IPS-18c (cell line): ENCODE data around the gene SPIRE2.
"Not testable (repeated sequence)": the region's sequence is repeated elsewhere in the genome, so short reads cannot be mapped to it uniquely, and the experiment has no call there.

Experiments used
- H3K4me3 ChIP-seq: 2 replicates; pipeline ENCODE4 v1.7.0; 2013; ENCODE audit warnings: low read depth, mild to moderate bottlenecking, low read length, moderate library complexity; ENCODE audit not compliant: insufficient read depth
- H3K9me3 ChIP-seq: one replicate; pipeline ENCODE4 v1.6.1; 2013; ENCODE audit warnings: mild to moderate bottlenecking, low read length, moderate library complexity; ENCODE audit not compliant: control insufficient read depth, insufficient read depth

The SPIRE2 gene

GRCh38 chr16:89827383-89828198 is 684 bp upstream of the SPIRE2 start:
- peak overlapping the region; percentile 77 for H3K4me3 ChIP-seq

GRCh38 chr16:89828870-89829629 is 775 bp downstream of the SPIRE2 start:
- Histone ChIP-seq H3K9me3 (no peaks in the 10 kb centered on the region), H3K4me3 (peak overlapping the region; percentile 50; the same call in 1 of the 2 replicates)

More at GRCh38 chr16:89827383-89828198, 684 bp upstream of the SPIRE2 start:
- no peaks in the 10 kb centered on the region for H3K9me3 ChIP-seq

GRCh38 chr16:89829630-89830437 is 1.6 kb downstream of the SPIRE2 start:
- no peaks in the 10 kb centered on the region for H3K9me3 ChIP-seq
- no peak overlapping the region for H3K4me3 ChIP-seq

GRCh38 chr16:89831810-89832328 is 3.6 kb downstream of the SPIRE2 start:
- Histone ChIP-seq H3K9me3 (no peaks in the 10 kb centered on the region), H3K4me3 (no peak overlapping the region)

- H3K9me3 ChIP-seq, H3K4me3 ChIP-seq: not testable (repeated sequence)
Observed at GRCh38 chr16:89833664-89834363, 5.5 kb downstream of the SPIRE2 start.

- H3K4me3 ChIP-seq, H3K9me3 ChIP-seq: not testable (repeated sequence)
Observed at GRCh38 chr16:89834813-89835363, 6.6 kb downstream of the SPIRE2 start.

GRCh38 chr16:89836484-89836883 is 8.2 kb downstream of the SPIRE2 start:
- not testable (repeated sequence) for H3K9me3 ChIP-seq, H3K4me3 ChIP-seq

GRCh38 chr16:89837014-89837546 is 8.8 kb downstream of the SPIRE2 start:
- no peak overlapping the region; the same call in 1 of the 2 replicates for H3K4me3 ChIP-seq
- no peaks in the 10 kb centered on the region for H3K9me3 ChIP-seq

- no peaks in the 10 kb centered on the region for H3K9me3 ChIP-seq
- H3K4me3 ChIP-seq: no peak overlapping the region
Observed at GRCh38 chr16:89841275-89841674, 13.0 kb downstream of the SPIRE2 start.

- Histone ChIP-seq H3K4me3 (no peak overlapping the region), H3K9me3 (no peaks in the 10 kb centered on the region)
Observed at GRCh38 chr16:89842471-89843408, 14.5 kb downstream of the SPIRE2 start.

GRCh38 chr16:89843409-89844350 is 15.4 kb downstream of the SPIRE2 start:
- no peak overlapping the region for H3K4me3 ChIP-seq
- H3K9me3 ChIP-seq: no peaks in the 10 kb centered on the region

- Histone ChIP-seq H3K9me3 (no peaks in the 10 kb centered on the region), H3K4me3 (no peak overlapping the region)
Observed at GRCh38 chr16:89844739-89845339, 16.6 kb downstream of the SPIRE2 start.

GRCh38 chr16:89845417-89845816 is 17.1 kb downstream of the SPIRE2 start:
- no peaks in the 10 kb centered on the region for H3K9me3 ChIP-seq
- no peak overlapping the region for H3K4me3 ChIP-seq
